ENCODE data around the gene TESK1.

TESK1 gene

DNA sequence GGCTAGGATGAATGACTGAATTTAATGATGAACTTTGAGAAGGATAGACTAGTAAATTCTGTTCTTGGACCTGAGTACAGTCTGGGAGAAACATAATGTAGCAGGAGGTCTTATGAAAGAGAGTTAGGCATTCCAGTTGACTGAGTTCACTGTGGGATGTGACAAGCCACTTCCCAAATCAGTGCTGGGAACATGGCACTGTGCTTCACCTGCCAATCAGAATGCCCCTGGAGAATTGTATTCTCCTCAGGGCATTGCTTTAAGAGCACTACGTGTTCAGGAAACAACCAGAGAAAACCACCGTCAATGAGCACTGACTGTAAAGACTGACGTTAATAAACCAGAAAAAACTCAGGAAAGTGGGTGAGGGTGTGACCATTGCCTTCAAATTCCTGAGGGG lies 54.3 kb downstream of the TESK1 start:
- TF ChIP-seq ZFX (IDR thresholded peaks at IDR 0.05; ENCODE audit: borderline replicate concordance): no peak
- TF ChIP-seq, protein P1, sequence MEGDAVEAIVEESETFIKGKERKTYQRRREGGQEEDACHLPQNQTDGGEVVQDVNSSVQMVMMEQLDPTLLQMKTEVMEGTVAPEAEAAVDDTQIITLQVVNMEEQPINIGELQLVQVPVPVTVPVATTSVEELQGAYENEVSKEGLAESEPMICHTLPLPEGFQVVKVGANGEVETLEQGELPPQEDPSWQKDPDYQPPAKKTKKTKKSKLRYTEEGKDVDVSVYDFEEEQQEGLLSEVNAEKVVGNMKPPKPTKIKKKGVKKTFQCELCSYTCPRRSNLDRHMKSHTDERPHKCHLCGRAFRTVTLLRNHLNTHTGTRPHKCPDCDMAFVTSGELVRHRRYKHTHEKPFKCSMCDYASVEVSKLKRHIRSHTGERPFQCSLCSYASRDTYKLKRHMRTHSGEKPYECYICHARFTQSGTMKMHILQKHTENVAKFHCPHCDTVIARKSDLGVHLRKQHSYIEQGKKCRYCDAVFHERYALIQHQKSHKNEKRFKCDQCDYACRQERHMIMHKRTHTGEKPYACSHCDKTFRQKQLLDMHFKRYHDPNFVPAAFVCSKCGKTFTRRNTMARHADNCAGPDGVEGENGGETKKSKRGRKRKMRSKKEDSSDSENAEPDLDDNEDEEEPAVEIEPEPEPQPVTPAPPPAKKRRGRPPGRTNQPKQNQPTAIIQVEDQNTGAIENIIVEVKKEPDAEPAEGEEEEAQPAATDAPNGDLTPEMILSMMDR (IDR thresholded peaks at IDR 0.05): no peak
- peak overlapping the region; percentile 89 for H3K27ac ChIP-seq

All from 22Rv1 (cell line).